Heart left ventricle (tissue), 13 donors: ENCODE measurements around the gene MRPL37.

ENCODE experiments used
- POLR2A ChIP-seq, 2 donors: fragments of 450-650 bp; IDR thresholded peaks; one replicate each; pipeline ENCODE4 v1.6.1; 2017; ENCODE audit warnings: antibody characterized with exemption in 2 of 2, mild to moderate bottlenecking in 2 of 2, moderate library complexity in 2 of 2
- TF ChIP-seq, protein P1 (sequence below), 12 donors: fragments of 200-600 bp; sonication (generic) in 4 of 12; IDR thresholded peaks; one replicate each; pipeline versions ENCODE4 v1.5.0 to v1.8.0; 2018 to 2022; ENCODE audit warnings: antibody characterized with exemption in 12 of 12, mild to moderate bottlenecking in 5 of 12
- donor health status: ischemic (EF 13 %, LVEDD 7.1; RV severe dilation, severe dysfunction).
- donor health status: DM: no; HTN: yes; CAD: no.
- donor health status: DM: no; HTN: no; CAD: no.
- donor health status: ischemic (EF 25% LVEDD 6.9; RV normal size, moderate dysfunction).
- donor health status: ischemic (EF 25% LVEDD 5.7; RV mildly dilated, moderate dysfunction).
- donor health status: ischemic (EF 35%, LVEDD 5.7; RV mildly dilated, moderate dysfunction).
- donor health status: nonischemic (EF 11% LVEDD 7.7; RV severe dilation, severe dysfunction).
- donor health status: DM: yes; HTN: yes; CAD: no.
- donor health status: PGD.
- donor health status: ischemic (EF 29% LVEDD 5.4; RV normal size, mild dysfunction).
- donor health status: nonischemic (EF 23%, LVEDD 6.1; RV moderate dilation, normal function).

DNA sequence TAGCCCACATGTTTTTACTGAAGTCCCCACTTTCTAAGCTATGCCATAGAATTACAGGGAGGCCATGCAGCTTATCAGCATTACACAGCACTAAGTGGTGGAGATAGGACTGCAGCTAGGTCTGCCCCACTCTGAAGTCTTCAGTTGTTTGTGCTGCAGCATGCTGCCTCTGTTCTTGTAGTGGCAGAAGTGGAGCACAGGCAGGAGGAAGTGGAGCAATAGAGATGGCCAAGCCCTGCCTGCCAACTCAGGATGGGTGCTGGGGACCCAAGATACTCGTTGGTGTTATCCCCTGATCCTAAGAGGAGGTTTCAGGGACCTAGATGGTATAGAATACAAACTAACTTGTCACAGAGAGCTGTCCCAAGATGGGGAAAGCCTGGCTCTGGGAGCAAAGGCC, 12.9 kb downstream of the MRPL37 start:
- TF ChIP-seq, protein P1, sequence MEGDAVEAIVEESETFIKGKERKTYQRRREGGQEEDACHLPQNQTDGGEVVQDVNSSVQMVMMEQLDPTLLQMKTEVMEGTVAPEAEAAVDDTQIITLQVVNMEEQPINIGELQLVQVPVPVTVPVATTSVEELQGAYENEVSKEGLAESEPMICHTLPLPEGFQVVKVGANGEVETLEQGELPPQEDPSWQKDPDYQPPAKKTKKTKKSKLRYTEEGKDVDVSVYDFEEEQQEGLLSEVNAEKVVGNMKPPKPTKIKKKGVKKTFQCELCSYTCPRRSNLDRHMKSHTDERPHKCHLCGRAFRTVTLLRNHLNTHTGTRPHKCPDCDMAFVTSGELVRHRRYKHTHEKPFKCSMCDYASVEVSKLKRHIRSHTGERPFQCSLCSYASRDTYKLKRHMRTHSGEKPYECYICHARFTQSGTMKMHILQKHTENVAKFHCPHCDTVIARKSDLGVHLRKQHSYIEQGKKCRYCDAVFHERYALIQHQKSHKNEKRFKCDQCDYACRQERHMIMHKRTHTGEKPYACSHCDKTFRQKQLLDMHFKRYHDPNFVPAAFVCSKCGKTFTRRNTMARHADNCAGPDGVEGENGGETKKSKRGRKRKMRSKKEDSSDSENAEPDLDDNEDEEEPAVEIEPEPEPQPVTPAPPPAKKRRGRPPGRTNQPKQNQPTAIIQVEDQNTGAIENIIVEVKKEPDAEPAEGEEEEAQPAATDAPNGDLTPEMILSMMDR (IDR thresholded peaks at IDR 0.05), result no peak
- TF ChIP-seq POLR2A (IDR thresholded peaks at IDR 0.05), result no peak
